Kidney epithelial cell (primary cell): Measurements from ENCODE around the gene RXFP3. TPM values are rescaled to one million over a fixed set of nuclear protein-coding genes. Genes with fewer than 3 reads are reported as not detected.
A peak's percentile ranks its signal among the peaks of the same experiment; 100 is the strongest.
"Not testable (repeated sequence)": the region's sequence is repeated elsewhere in the genome, so short reads cannot be mapped to it uniquely, and the experiment has no call there.

ENCODE experiments used
- DNase-seq: peaks from one replicate; pipeline ENCODE4 v3.0.0-alpha.2; 2010; ENCODE audit warnings: low read depth
- H3K27me3 ChIP-seq: 2 replicates; pipeline ENCODE4 v1.6.0; 2011; ENCODE audit warnings: low read length; ENCODE audit not compliant: control insufficient read depth, insufficient read depth
- H3K36me3 ChIP-seq: 2 replicates; pipeline ENCODE4 v1.5.1; 2011; ENCODE audit warnings: low read length; ENCODE audit not compliant: control insufficient read depth, insufficient read depth
- H3K4me3 ChIP-seq: 2 replicates; pipeline ENCODE4 v1.5.1; 2011; ENCODE audit warnings: low read depth, mild to moderate bottlenecking, control low read depth, low read length
- CTCF ChIP-seq: IDR thresholded peaks from 2 replicates; pipeline ENCODE4 v1.5.1; 2011; ENCODE audit warnings: mild to moderate bottlenecking, moderate library complexity, low read length, control low read depth, inconsistent platforms; ENCODE audit not compliant: insufficient read depth, poor library complexity, severe bottlenecking
- total RNA-seq: library from RNA; depleted of rRNA; stranded (reverse); fragments of >200 nt; gene quantifications from 2 replicates; pipeline ENCODE4 v1.2.3, GENCODE V29; 2015

Gene RXFP3
- total RNA-seq, 1 donor from 2014 or later = not detected

DNA sequence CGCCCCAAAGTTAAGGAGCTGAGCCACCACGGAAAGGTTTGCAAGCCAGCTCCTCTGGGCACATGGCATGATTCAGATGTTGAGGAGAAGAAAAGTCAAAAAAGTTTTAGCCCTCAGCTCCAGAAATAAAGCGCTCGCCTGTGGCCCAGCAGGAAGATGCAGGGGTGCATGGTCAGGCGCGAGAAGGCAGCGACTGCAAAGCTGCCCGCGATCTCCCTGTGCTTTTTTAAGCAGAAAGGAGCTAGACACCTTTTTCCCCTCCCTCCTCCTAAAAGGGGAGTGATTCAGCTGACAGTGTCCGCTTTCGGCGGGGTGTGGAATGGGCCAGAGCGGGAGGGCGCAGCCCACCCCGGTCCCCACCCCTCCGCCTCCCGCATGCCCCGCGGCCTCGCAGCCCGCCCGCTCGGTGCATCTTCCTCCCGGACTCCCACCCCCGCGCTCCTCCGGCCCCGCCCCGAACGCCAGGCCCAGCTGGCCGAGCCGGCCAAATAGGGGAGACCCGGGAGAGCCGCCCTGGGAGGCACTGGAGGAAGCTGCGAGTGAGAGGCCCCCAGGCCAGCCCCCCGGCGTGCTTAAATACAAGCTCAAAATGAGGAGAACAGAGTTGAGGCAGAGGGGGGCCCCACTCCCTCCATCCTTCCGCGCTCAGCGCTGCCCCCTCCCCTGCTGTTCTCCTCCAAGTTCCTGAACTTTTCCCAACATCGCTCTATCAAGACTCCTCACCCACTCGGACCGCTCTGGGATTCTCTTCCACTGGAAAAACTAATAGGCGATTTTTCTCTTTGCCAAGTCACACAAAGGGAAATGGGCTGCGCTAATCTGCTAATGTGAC, 44.2 kb upstream of the RXFP3 start, which contains the start of gene ADAMTS12:
Gene ADAMTS12 (minus strand): TSS at position 203 of the 832 bp plus-strand sequence. CDS start 134 bp downstream, at position 69.
- TF ChIP-seq CTCF = no peak
- H3K36me3 ChIP-seq = no peaks in the 10 kb centered on the region
- peak within 1 kb of the TSS; percentile 44 for H3K4me3 ChIP-seq
- DNase-seq = no peak
- H3K27me3 ChIP-seq = no peaks in the 10 kb centered on the region

DNA sequence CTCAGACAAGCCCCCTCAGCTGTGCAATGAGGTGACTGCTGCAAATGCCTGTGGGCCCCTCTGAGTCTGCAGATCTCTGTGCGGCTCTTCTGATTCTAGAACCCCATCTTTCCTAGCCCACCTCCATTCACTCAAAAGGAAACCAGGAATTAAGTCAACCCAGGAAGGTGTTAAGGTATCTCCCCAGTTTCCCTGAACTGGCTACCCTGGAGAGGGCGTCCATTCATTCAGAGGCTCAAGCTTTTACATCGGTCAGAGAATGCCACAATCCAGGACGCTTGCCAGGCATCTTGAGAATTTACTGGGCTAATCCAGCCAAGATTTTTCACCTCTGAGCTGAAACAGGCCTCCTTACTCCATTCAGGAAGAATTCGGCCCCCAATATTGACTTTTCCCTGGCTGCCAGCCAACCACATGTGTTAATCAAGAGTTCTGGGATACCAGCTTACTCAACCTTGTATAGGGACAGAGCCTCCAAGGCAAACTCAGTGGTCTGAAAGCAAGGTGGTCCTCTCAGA, 43.5 kb upstream of the RXFP3 start:
- Histone ChIP-seq H3K27me3 (no peaks in the 10 kb centered on the region), H3K36me3 (no peaks in the 10 kb centered on the region)

GRCh38 chr5:33894566-33894965, 41.6 kb upstream of the RXFP3 start:
- peak; percentile 70 for DNase-seq
- H3K4me3 ChIP-seq = no peak overlapping the region
- TF ChIP-seq CTCF = no peak
- H3K36me3 ChIP-seq = no peaks in the 10 kb centered on the region
- H3K27me3 ChIP-seq = no peaks in the 10 kb centered on the region

More for the DNA sequence above, 43.5 kb upstream of the RXFP3 start:
- DNase-seq = peak; percentile 85
- no peak for TF ChIP-seq CTCF
- H3K4me3 ChIP-seq = no peak overlapping the region

GRCh38 chr5:33901156-33901555, 35.0 kb upstream of the RXFP3 start:
- no peak for TF ChIP-seq CTCF
- Histone ChIP-seq H3K36me3 (no peaks in the 10 kb centered on the region), H3K4me3 (no peak overlapping the region), H3K27me3 (no peaks in the 10 kb centered on the region)
- DNase-seq = no peak

DNA sequence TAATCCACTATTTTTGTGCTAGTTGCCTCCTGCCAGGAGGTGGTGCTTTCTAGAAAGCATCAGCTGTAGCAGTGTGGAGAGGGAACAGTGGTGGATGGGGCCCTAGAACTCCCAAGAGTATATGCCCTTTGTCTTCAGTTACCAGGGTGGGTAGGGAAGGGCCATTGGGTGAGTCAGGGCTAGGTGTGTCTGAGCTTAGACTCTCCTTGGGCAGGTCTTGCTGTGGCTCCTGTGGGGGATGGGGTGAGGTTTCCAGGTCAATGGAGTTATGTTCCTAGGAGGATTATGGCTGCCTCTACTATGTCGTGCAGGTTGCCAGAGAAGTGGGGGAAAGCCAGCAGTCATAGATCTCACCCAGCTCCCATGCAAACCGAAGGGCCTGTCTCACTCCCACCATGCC, 33.1 kb upstream of the RXFP3 start:
- no peak for TF ChIP-seq CTCF
- DNase-seq = no peak
- H3K27me3 ChIP-seq = no peaks in the 10 kb centered on the region
- H3K4me3 ChIP-seq = no peak overlapping the region
- no peaks in the 10 kb centered on the region for H3K36me3 ChIP-seq

DNA sequence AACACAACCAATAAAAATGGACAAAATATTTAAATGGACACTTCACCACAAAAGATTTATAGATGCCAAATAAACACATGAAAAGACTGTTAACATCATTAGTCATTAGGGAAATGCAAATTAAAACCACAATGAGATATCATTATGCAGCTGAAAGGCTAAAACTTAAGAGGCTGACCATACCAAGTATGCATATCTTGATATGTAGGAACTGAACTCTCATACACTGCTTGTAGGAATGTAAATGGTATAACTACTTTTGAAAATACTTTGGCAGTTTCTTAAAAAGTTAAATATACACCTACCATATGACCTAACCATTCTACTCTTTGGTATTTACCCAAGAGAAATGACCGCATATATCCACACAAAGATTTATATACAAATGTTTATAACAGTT, 30.8 kb upstream of the RXFP3 start:
- TF ChIP-seq CTCF = no peak
- no peaks in the 10 kb centered on the region for H3K36me3 ChIP-seq
- DNase-seq = no peak
- no peak overlapping the region for H3K4me3 ChIP-seq
- no peaks in the 10 kb centered on the region for H3K27me3 ChIP-seq

GRCh38 chr5:33906248-33906647, 29.9 kb upstream of the RXFP3 start:
- not testable (repeated sequence) for DNase-seq, H3K4me3 ChIP-seq, H3K36me3 ChIP-seq, H3K27me3 ChIP-seq

DNA sequence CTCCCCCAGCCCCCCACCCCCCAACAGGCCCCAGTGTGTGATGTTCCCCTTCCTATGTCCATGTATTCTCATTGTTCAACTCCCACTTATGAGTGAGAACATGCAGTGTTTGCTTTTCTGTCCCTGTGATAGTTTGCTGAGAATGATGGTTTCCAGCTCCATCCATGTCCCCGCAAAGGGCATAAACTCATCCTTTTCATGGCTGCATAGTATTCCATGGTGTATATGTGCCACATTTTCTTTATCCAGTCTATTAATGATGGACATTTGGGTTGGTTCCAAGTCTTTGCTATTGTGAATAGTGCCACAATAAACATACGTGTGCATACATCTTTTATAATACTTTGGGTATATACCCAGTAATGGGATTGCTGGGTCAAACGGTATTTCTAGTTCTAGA, 21.3 kb upstream of the RXFP3 start:
- H3K4me3 ChIP-seq, H3K27me3 ChIP-seq, H3K36me3 ChIP-seq, DNase-seq: not testable (repeated sequence)
